GM10248 (cell line): ENCODE results near the gene UPF2.
"Not testable (repeated sequence)": the region's sequence is repeated elsewhere in the genome, so short reads cannot be mapped to it uniquely, and the experiment has no call there.

Experiments used
- CTCF ChIA-PET: fragments of 300-600 bp; sonication (Branson Sonifier 250); formaldehyde crosslinking; extraction: SDS; loops from one replicate; lab custom pipeline; 2021; ENCODE audit warnings: antibody characterized with exemption; lab: Yijun Ruan, JAX
- POLR2A ChIA-PET: fragments of 350-650 bp; sonication (Branson Sonifier 250); formaldehyde crosslinking; extraction: SDS; loops from one replicate; lab custom pipeline; 2020; ENCODE audit warnings: antibody characterized with exemption; lab: Yijun Ruan, JAX
- DNase-seq: peaks from one replicate; pipeline ENCODE4 v3.0.0; 2012; ENCODE audit errors: extremely low spot score
- TF ChIP-seq, protein P1 (sequence below): IDR thresholded peaks from 2 replicates; pipeline ENCODE4 v1.5.1; 2012; ENCODE audit warnings: mild to moderate bottlenecking, low read depth; ENCODE audit errors: extremely low read depth, missing control alignments, control extremely low read depth

UPF2 gene

DNA sequence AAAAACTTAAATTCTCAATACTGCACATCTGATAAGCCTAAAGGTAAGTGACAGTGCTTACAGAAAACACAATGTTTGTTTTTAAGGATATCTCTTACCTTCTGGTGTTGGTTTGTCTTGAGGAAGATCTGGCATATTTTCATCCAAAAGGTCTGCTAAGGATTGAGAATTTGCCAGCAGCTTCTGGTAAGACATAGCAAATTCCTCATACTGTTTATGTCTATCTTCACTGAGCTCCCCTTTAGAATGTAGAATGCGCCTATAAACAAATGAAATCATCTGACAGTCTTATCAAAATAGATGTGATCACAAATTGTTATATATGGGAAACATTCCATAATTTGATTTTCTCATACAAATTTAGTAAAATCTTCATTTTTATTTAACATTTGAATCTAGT is 28.7 kb downstream of the UPF2 start:
- POLR2A ChIA-PET = no interaction called here
- DNase-seq = no peak
- TF ChIP-seq, protein P1, sequence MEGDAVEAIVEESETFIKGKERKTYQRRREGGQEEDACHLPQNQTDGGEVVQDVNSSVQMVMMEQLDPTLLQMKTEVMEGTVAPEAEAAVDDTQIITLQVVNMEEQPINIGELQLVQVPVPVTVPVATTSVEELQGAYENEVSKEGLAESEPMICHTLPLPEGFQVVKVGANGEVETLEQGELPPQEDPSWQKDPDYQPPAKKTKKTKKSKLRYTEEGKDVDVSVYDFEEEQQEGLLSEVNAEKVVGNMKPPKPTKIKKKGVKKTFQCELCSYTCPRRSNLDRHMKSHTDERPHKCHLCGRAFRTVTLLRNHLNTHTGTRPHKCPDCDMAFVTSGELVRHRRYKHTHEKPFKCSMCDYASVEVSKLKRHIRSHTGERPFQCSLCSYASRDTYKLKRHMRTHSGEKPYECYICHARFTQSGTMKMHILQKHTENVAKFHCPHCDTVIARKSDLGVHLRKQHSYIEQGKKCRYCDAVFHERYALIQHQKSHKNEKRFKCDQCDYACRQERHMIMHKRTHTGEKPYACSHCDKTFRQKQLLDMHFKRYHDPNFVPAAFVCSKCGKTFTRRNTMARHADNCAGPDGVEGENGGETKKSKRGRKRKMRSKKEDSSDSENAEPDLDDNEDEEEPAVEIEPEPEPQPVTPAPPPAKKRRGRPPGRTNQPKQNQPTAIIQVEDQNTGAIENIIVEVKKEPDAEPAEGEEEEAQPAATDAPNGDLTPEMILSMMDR = no peak
- CTCF ChIA-PET = no interaction called here

DNA sequence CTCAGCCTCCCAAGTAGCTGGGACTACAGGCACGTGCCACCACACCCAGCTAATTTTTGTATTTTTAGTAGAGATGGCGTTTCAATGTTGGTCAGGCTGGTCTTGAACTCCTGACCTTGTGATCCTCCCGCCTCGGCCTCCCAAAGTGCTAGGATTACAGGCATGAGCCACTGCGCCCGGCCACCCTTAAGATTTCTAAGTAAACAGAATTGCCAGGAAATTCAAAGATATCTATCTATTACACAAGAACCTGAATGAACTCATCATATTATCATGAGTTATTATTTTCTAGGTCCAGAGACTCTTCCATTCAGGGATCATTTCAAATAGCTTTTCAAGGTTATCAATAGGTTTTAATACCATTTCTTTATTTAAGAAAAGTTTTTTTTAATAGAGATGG is 29.2 kb downstream of the UPF2 start:
- CTCF ChIA-PET, DNase-seq, POLR2A ChIA-PET: not testable (repeated sequence)

DNA sequence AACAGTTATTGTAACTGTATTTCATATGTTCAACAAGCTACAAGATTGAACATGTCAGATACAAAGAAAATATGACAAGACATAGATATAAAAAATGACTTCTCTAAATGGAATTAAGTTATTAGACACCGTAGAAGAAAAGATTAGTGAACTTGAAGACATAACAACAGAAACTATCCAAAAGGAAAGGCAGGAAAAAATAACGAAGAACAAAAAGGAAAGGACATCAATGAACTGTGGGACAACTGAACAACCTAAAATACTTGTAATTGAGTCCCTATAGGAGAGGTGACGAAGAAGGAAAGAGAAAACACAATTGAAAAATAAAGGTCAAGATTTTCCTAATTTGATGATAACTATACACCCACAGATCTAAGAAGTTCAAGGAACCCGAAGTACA is 32.3 kb downstream of the UPF2 start:
- TF ChIP-seq, protein P1 = no peak
- POLR2A ChIA-PET = no interaction called here
- CTCF ChIA-PET = interaction anchor here (1.0 kb wide), 1 partner anchor 24 kb away, joined by 3 read pairs; no protein-coding TSS in a partner anchor
- DNase-seq = no peak

DNA sequence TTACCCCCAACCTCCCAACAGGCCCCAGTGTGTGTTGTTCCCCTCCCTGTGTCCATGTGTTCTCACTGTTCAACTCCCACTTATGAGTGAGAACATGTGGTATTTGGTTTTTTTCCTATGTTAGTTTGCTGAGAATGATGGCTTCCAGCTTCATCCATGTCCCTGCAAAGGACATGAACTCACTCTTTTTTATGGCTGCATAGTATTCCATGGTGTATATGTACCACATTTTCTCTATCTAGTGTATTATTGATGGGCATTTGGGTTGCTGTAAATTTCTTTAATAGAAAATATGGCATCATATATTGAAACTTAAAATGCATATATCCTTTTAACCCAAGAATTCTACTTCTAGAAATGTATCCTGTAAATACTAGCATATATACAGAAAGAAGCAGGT is 33.8 kb downstream of the UPF2 start:
- POLR2A ChIA-PET, DNase-seq: not testable (repeated sequence)
- CTCF ChIA-PET = interaction anchor here (1.0 kb wide), 1 partner anchor 13 kb away, joined by 4 read pairs; no protein-coding TSS in a partner anchor

DNA sequence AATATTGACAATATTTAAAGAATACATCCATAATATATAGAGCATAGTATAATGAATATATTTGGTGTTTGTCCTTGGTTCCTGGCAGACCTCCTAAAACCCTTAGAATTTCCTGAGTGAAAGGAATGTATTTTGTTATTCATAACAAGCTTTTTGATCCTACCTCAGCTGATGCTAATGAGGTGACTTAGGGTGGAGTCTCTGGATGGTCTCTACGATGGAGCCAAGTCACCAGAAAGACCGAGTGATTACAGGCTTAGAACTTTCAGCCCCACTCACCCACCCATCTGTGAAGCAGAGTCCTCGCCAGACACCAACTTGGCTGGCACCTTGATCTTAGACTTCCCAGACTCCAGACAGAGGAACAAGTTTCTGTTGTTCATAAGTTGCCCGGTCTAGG is 35.9 kb downstream of the UPF2 start:
- no peak for DNase-seq
- TF ChIP-seq, protein P1 = no peak
- POLR2A ChIA-PET = no interaction called here
- CTCF ChIA-PET = interaction anchor here (1.5 kb wide), 1 partner anchor 21 kb away, joined by 3 read pairs; no protein-coding TSS in a partner anchor

DNA sequence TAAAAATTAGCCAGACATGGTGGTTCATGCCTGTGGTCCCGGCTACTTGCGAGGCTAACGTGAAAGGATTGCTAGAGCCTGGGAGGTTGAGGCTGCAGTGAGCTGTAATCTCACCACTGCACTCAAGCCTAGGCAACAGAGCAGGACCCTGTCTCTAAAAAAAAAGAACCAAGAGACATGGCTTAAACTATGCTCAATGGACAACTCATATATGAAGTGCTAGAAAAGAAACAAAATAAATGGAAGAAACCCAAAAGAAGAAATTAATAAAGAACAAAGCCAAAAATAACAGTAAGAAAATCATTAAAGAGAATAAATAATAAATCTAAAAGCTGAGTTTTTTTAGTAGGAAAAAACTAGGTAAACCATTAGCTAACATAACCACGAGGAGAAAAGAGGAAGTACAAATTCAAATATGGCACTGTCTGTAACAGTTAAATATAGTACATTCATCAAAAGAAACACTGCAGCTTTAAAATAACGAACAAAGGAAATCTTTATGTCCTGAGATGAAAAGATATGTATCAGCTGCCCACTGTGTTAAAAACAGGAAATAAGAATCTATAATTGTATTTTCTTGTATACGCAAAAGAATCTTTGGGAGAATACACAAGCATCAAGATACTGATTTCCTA is 48.7 kb downstream of the UPF2 start:
- CTCF ChIA-PET = interaction anchor here (0.6 to 1.6 kb wide), 4 partner anchors 9 to 211 kb away, joined by 3 to 6 read pairs (median 4); partner anchors contain the start of gene UPF2
- TF ChIP-seq, protein P1 = no peak
- POLR2A ChIA-PET = no interaction called here
- DNase-seq = peak; percentile 71

DNA sequence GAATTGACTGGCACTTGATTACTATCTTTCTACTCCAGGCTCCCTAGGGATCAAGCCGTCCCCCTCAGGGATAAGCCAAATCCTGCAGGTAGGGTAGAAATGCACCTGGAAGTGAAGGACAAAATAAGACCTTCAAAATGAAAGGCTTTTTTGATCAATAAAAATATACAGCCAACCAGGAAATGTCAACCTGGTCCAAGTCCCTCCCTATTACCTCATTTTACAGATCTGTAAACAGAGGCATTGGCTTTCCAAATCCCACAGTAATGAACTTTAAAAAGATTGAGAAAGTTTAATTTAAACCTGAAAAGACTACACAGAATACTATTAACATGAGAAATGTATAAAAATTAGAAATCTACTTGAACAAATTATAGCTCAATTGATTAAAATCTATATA is 53.7 kb downstream of the UPF2 start:
- CTCF ChIA-PET = interaction anchor here (1.1 to 2.4 kb wide), 4 partner anchors 9 to 206 kb away, joined by 3 to 10 read pairs (median 4); no protein-coding TSS in a partner anchor
- TF ChIP-seq, protein P1 = no peak
- DNase-seq = no peak
- POLR2A ChIA-PET = no interaction called here
